ENCODE results near the gene HS6ST2. TPM values are rescaled to one million over a fixed set of nuclear protein-coding genes. Genes with fewer than 3 reads are reported as not detected.

HS6ST2 gene
- total and polyA plus RNA-seq, 11 donors: 0.05 to 0.54 (median 0.17) TPM; not detected in 3

- intact Hi-C loops (cut with DNase I): no loop called here
- no peak for ATAC-seq
These were observed 105.4 kb downstream of the HS6ST2 start for GRCh38 chrX:132853040-132853439.

GRCh38 chrX:132848296-132848970, 110.0 kb downstream of the HS6ST2 start:
- H3K27me3 ChIP-seq: peaks cover 0 to 16% (median 0%) of the 10 kb centered on the region in 9 donors
- no peak for DNase-seq
- no peak overlapping the region for H3K27ac ChIP-seq
- ATAC-seq: no peak
- H3K4me3 ChIP-seq: no peak overlapping the region
- no peaks in the 10 kb centered on the region for H3K4me1 ChIP-seq
- 51 to 63% (median 57%) methylated on average over 6 of the region's 6 CpGs for WGBS, 4 donors
- H3K36me3 ChIP-seq: no peaks in the 10 kb centered on the region
- intact Hi-C loops (cut with DNase I): no loop called here
- no peak for TF ChIP-seq CTCF (IDR thresholded peaks at IDR 0.05)
- no peaks in the 10 kb centered on the region for H3K9me3 ChIP-seq

More at GRCh38 chrX:132853040-132853439, 105.4 kb downstream of the HS6ST2 start:
- TF ChIP-seq CTCF (IDR thresholded peaks at IDR 0.05) (no peak), POLR2A (IDR thresholded peaks at IDR 0.05) (no peak)
- H3K4me1 ChIP-seq: no peaks in the 10 kb centered on the region
- H3K36me3 ChIP-seq: no peaks in the 10 kb centered on the region
- no peak overlapping the region for H3K4me3 ChIP-seq
- H3K27me3 ChIP-seq: peaks cover 0 to 17% (median 0%) of the 10 kb centered on the region in 9 donors
- H3K27ac ChIP-seq: no peak overlapping the region
- WGBS, 4 donors: 75 to 92% (median 83%) methylated on average over 3 of the region's 3 CpGs
- DNase-seq: no peak
- no peaks in the 10 kb centered on the region for H3K9me3 ChIP-seq

GRCh38 chrX:132843363-132843762, 115.1 kb downstream of the HS6ST2 start:
- Histone ChIP-seq H3K4me3 (no peak overlapping the region), H3K36me3 (no peaks in the 10 kb centered on the region), H3K27me3 (peaks cover 0 to 17% (median 0%) of the 10 kb centered on the region in 9 donors), H3K9me3 (no peaks in the 10 kb centered on the region), H3K4me1 (no peaks in the 10 kb centered on the region), H3K27ac (peak overlapping the region in 1 of 12 donors; percentile 52)
- WGBS, 4 donors: 39 to 55% (median 52%) methylated on average over 5 of the region's 5 CpGs
- ATAC-seq: no peak
- no peak for DNase-seq
- intact Hi-C loops (cut with DNase I): no loop called here
- TF ChIP-seq CTCF (IDR thresholded peaks at IDR 0.05): no peak
- TF ChIP-seq POLR2A (IDR thresholded peaks at IDR 0.05): no peak

- peak overlapping the region in 1 of 12 donors; percentile 52 for H3K27ac ChIP-seq
- WGBS, 4 donors: 25 to 39% (median 32%) methylated on average over 4 of the region's 4 CpGs
- H3K9me3 ChIP-seq: no peaks in the 10 kb centered on the region
- H3K4me1 ChIP-seq: no peaks in the 10 kb centered on the region
- intact Hi-C loops (cut with DNase I): no loop called here
- TF ChIP-seq POLR2A (IDR thresholded peaks at IDR 0.05) (no peak), CTCF (IDR thresholded peaks at IDR 0.05) (no peak)
- H3K36me3 ChIP-seq: no peaks in the 10 kb centered on the region
- no peak overlapping the region for H3K4me3 ChIP-seq
- peak; percentile 63 to 71 (median 66) for ATAC-seq
- DNase-seq: peak in 1 of 5 donors; percentile 26
- peaks cover 0 to 17% (median 0%) of the 10 kb centered on the region in 9 donors for H3K27me3 ChIP-seq
These were observed 115.8 kb downstream of the HS6ST2 start for GRCh38 chrX:132842460-132843238.
